BJ (cell line): ENCODE data around the gene MAP2K7. TPM values are rescaled to one million over a fixed set of nuclear protein-coding genes. Genes with fewer than 3 reads are reported as not detected.

ENCODE experiments used
- CTCF ChIA-PET: fragments of 350-600 bp; formaldehyde crosslinking; extraction: SDS; loops from one replicate; lab custom pipeline; 2021; ENCODE audit warnings: antibody characterized with exemption, inconsistent platforms; lab: Yijun Ruan, JAX
- POLR2A ChIA-PET: fragments of 300-600 bp; sonication (Branson Sonifier 250); formaldehyde crosslinking; extraction: SDS; loops from one replicate; lab custom pipeline; 2021; ENCODE audit warnings: antibody characterized with exemption; lab: Charles Lee
- DNase-seq: peaks from one replicate; pipeline ENCODE4 v3.0.0-alpha.2; 2011; ENCODE audit warnings: low read depth
- H3K27me3 ChIP-seq: 2 replicates; pipeline ENCODE4 v1.6.0; 2011; ENCODE audit warnings: low read length; ENCODE audit not compliant: control insufficient read depth, insufficient read depth
- H3K36me3 ChIP-seq: 2 replicates; pipeline ENCODE4 v1.5.1; 2011; ENCODE audit warnings: low read length; ENCODE audit not compliant: control insufficient read depth, insufficient read depth
- H3K4me3 ChIP-seq: 2 replicates; pipeline ENCODE4 v1.5.1; 2011; ENCODE audit warnings: low read depth, mild to moderate bottlenecking, control low read depth, low read length
- polyA plus RNA-seq: library from polyadenylated mRNA; depleted of rRNA; stranded (reverse); fragments of >200 nt; gene quantifications from 2 replicates; pipeline ENCODE4 v1.2.3, GENCODE V29; 2011
- TF ChIP-seq, protein P1 (sequence below): IDR thresholded peaks from 2 replicates; pipeline ENCODE4 v1.5.1; 2011; ENCODE audit warnings: low read depth, mild to moderate bottlenecking, control low read depth, inconsistent platforms, low read length, moderate library complexity; ENCODE audit not compliant: insufficient read depth

Gene MAP2K7
- polyA plus RNA-seq, 1 experiment = 8.0 TPM

DNA sequence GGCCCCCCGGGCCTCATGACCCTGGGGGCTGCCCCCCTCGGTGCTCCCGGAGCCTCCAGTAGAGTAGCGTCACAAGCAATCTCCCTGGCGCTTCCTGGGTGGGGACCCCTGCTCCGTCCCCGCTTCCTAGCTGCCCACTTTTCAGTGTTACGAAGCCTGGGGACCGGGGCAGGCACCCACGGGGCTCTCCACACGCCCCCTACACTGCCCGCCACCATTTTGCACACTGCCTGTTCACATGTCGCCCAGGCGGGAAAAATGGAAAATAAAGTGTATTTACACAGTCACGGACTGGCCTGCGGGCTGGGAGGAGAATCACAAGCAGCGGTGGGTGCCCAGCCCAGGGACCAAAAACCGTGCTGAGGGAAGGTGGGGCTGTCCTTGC lies 39.0 kb upstream of the MAP2K7 start:
- no peak for DNase-seq
- CTCF ChIA-PET = interaction anchor here (1.0 to 1.5 kb wide), 2 partner anchors 11 to 12 kb away, joined by 3 to 5 read pairs; no protein-coding TSS in a partner anchor
- Histone ChIP-seq H3K36me3 (no peaks in the 10 kb centered on the region; the same call in 1 of the 2 replicates), H3K4me3 (no peak overlapping the region), H3K27me3 (0 out of 2 replicates have a peak, but pooled peaks cover 2% of the 10 kb centered on the region)
- POLR2A ChIA-PET = no interaction called here
- TF ChIP-seq, protein P1, sequence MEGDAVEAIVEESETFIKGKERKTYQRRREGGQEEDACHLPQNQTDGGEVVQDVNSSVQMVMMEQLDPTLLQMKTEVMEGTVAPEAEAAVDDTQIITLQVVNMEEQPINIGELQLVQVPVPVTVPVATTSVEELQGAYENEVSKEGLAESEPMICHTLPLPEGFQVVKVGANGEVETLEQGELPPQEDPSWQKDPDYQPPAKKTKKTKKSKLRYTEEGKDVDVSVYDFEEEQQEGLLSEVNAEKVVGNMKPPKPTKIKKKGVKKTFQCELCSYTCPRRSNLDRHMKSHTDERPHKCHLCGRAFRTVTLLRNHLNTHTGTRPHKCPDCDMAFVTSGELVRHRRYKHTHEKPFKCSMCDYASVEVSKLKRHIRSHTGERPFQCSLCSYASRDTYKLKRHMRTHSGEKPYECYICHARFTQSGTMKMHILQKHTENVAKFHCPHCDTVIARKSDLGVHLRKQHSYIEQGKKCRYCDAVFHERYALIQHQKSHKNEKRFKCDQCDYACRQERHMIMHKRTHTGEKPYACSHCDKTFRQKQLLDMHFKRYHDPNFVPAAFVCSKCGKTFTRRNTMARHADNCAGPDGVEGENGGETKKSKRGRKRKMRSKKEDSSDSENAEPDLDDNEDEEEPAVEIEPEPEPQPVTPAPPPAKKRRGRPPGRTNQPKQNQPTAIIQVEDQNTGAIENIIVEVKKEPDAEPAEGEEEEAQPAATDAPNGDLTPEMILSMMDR = no peak

DNA sequence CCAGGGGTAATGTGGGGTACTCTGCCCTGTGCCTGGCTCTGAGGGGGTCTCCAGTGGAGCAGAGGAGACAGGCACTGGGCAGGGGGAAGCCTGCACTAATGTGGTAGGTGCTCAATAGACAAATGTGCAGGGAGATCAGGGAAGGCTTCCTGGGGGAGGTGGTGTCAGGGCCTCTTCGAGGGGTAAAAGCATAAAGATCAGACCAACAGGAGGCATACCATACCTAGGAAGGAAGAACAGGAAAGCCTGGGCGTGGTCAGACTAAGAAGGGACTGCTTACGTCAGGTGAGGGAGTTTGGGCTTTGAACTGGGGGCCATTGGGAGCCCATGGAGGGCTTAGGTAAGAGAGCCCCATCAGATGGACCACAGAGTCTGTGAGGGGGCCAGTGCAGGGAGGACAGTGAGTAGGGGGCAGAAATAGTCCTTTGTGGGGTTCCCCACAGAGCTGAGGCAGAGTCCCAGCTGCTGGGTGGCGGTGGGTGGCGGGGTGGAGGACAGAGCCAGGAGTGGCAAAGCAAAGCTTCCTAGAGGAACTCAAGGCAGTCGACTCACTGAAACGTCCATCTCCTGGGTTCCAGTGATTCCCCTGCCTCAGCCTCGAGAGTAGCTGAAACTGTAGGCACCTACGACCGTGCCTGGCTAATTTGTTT lies 38.3 kb upstream of the MAP2K7 start:
- CTCF ChIA-PET = interaction anchor here (1.1 to 1.5 kb wide), 2 partner anchors 11 to 13 kb away, joined by 5 read pairs; no protein-coding TSS in a partner anchor

DNA sequence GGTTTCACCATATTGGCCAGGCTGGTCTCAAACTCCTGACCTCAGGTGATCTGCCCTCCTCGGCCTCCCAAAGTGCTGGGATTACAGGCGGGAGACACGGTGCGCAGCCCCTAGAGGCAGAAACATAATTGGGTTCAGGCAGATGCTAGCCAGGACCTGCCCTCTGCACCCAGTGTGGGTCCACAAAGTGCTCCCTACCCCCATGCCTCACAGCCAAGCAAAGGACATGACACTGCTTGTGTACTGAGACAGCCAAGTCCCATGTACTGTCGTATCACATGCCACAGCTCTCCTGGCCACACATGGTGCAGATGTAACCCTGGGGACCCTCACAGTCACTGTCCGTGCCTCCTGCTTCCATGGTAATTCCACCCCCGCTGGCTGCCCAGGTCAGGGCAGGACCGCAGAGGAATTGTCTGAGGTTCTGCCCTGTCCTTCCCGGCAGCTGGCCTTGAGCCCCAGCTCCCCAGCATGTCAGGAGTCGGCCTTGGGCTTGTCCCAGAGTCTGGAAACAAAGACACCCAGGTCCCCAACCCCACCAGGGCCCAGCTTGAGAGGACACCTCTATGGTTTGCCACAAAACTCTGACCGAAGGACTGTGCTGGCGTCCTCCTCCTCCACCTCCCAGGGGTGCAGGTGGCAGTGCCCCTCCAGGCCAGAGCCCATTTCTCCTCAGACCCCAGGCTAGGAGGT lies 37.1 kb upstream of the MAP2K7 start:
- Histone ChIP-seq H3K27me3 (0 out of 2 replicates have a peak, but pooled peaks cover 2% of the 10 kb centered on the region), H3K4me3 (no peak overlapping the region), H3K36me3 (no peaks in the 10 kb centered on the region; the same call in 1 of the 2 replicates)
- TF ChIP-seq, protein P1 = no peak
- no peak for DNase-seq
- POLR2A ChIA-PET = interaction anchor here (0.6 kb wide), 1 partner anchor 524 kb away, joined by 3 read pairs; the partner anchor contains the start of gene RAB11B
- CTCF ChIA-PET = no interaction called here

More for the DNA sequence above, 38.3 kb upstream of the MAP2K7 start:
- no peak for DNase-seq
- Histone ChIP-seq H3K27me3 (0 out of 2 replicates have a peak, but pooled peaks cover 2% of the 10 kb centered on the region), H3K36me3 (no peaks in the 10 kb centered on the region; the same call in 1 of the 2 replicates), H3K4me3 (no peak overlapping the region)
- POLR2A ChIA-PET = no interaction called here
- TF ChIP-seq, protein P1 = no peak

DNA sequence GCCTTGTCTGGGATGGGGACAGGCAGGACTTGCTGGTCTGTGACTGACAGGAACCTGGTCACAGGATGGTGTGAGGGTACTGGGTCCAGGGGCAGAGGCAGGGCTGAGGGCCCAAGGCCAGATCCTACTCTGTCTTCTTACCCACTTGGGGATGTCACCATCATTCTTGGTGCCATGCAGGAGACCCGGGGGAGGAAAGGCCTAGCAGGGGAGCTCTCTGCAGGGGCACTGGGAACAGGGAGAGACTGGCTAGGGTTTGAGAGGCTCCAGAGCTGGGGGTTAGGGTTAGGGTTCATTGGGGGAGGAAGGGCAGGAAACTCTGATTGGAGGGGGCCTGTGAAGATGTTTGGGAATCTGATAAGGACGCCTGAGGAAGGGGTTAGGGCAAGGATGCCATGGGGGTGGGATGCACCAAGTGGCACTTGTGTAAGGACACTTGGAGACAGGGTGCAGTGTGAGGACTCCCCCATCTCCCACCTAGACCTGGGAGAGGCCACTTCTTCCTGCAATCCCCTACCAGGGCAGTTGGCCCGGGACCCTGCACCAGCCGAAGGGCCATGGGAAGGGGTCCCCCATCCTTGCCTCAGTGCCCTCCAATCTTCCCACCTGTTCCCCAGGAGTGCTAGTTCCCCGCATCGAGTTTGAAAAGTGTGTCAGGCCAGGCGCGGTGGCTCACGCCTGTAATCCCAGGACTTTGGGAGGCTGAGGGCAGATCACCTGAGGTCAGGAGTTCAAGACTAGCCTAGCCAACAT lies 36.4 kb upstream of the MAP2K7 start:
- H3K36me3 ChIP-seq = no peaks in the 10 kb centered on the region; the same call in 1 of the 2 replicates
- CTCF ChIA-PET = interaction anchor here (2.1 kb wide), 1 partner anchor 27 kb away, joined by 8 read pairs; no protein-coding TSS in a partner anchor
- 0 out of 2 replicates have a peak, but pooled peaks cover 2% of the 10 kb centered on the region for H3K27me3 ChIP-seq
- H3K4me3 ChIP-seq = no peak overlapping the region
- TF ChIP-seq, protein P1 = no peak
- DNase-seq = no peak
- POLR2A ChIA-PET = no interaction called here
